ENCODE data around the gene CDK5. TPM values are rescaled to one million over a fixed set of nuclear protein-coding genes. Genes with fewer than 3 reads are reported as not detected.

The CDK5 gene
- total and polyA plus RNA-seq, 10 of the 15 experiments (the other 5 are each of a cell fraction or from before 2014, with no cell fraction given), result 1.5 to 33.4 (median 21.6) TPM

GRCh38 chr7:151099486-151100211 is 42.0 kb upstream of the CDK5 start:
- ChIA-PET SMC1A (ENCODE audit: uncharacterized antibody, unreplicated experiment) (no interaction called here), RAD21 (ENCODE audit: unreplicated experiment) (interaction anchor here (0.8 kb wide), 1 partner anchor 11 kb away, joined by 3 read pairs; no protein-coding TSS in a partner anchor), CTCF (no interaction called here), POLR2A (no interaction called here)
- FAIRE-seq (no peak), DNase-seq (ENCODE audit: low read depth, low spot score) (no peak), ATAC-seq (no peak)
- intact Hi-C loops (cut with micrococcal nuclease; ENCODE audit: unreplicated experiment) (no loop called here), in situ Hi-C loops (cut with MboI) (no loop called here)
- Histone ChIP-seq H3K4me2 (ENCODE audit: control insufficient read depth, insufficient read depth) (no peak overlapping the region), H3K4me1 (ENCODE audit: control insufficient read depth, insufficient read depth, low read length) (no peaks in the 10 kb centered on the region; the same call in 1 of the 2 replicates), H3K27me3 (replicated peaks in 1 of 2; ENCODE audit: control insufficient read depth in 2 of 2, insufficient read depth in 2 of 2, low read length in 1 of 2) (no peaks in the 10 kb centered on the region), H4K20me1 (ENCODE audit: control insufficient read depth, insufficient read depth) (no peaks in the 10 kb centered on the region; the same call in 1 of the 2 replicates), H3K9me3 (replicated peaks; ENCODE audit: control insufficient read depth, insufficient read depth, low read length) (no peaks in the 10 kb centered on the region), H3K36me3 (ENCODE audit: control insufficient read depth in 2 of 2, insufficient read depth in 2 of 2, low read length in 1 of 2) (peaks cover 4 to 8% of the 10 kb centered on the region in 2 experiments; a peak in 3 of 4 replicates), H3K27ac (ENCODE audit: control insufficient read depth, insufficient read depth) (no peak overlapping the region), H3K79me2 (ENCODE audit: control insufficient read depth, insufficient read depth, low read length) (peaks cover 16% of the 10 kb centered on the region), H3K9ac (ENCODE audit: control insufficient read depth, insufficient read depth, low read length) (no peak overlapping the region), H3K4me3 (no peak overlapping the region), H2AFZ (ENCODE audit: control insufficient read depth, low read depth, low read length) (no peak overlapping the region)
- no TSS peak for BruUV-seq (replicated peaks)
- 89% methylated on average over 20 of the region's 20 CpGs for WGBS (ENCODE audit: insufficient coverage, insufficient replicate concordance, low lambda C conversion rate, missing lambda C conversion rate)
- TF ChIP-seq NKRF (conservative IDR thresholded peaks at IDR 0.05), result no peak
- TF ChIP-seq RELB (IDR thresholded peaks at IDR 0.05; ENCODE audit: low read depth), result no peak
- TF ChIP-seq POU2F2 (IDR thresholded peaks at IDR 0.05; ENCODE audit: borderline replicate concordance, low read depth, low read length), result no peak
- TF ChIP-seq ZNF687 (IDR thresholded peaks at IDR 0.05), result no peak
- TF ChIP-seq SMAD1 (IDR thresholded peaks at IDR 0.05; ENCODE audit: low read depth, partially characterized antibody), result no peak
- no peak for TF ChIP-seq CREB1 (IDR thresholded peaks at IDR 0.05; ENCODE audit: low read depth)
- no peak for TF ChIP-seq REST (IDR thresholded peaks at IDR 0.05; ENCODE audit: low read depth, low read length)
- TF ChIP-seq SMARCA5 (IDR thresholded peaks at IDR 0.05), result no peak
- no peak for TF ChIP-seq IRF3 (IDR thresholded peaks at IDR 0.05)
- no peak for TF ChIP-seq HDAC6 (IDR thresholded peaks at IDR 0.05; ENCODE audit: unreplicated experiment)
